PFSK-1 (cell line): ENCODE data around the gene WDR37.

Experiments used
- FOXP2 ChIP-seq: optimal IDR thresholded peaks from 2 replicates; pipeline ENCODE3; 2011; ENCODE audit warnings: borderline replicate concordance, control low read depth, inconsistent platforms; ENCODE audit not compliant: insufficient read depth; ENCODE audit errors: extremely low read length, extremely low read depth
- POLR2AphosphoS5 ChIP-seq: IDR thresholded peaks from 2 replicates; pipeline ENCODE4 v1.6.1; 2012; ENCODE audit warnings: low read depth, mild to moderate bottlenecking, control low read depth, low read length, moderate library complexity
- SIN3A ChIP-seq: IDR thresholded peaks from 2 replicates; pipeline ENCODE4 v1.6.1; 2012; ENCODE audit warnings: mild to moderate bottlenecking, low read length, moderate library complexity, borderline replicate concordance; ENCODE audit not compliant: insufficient read depth
- TAF1 ChIP-seq: IDR thresholded peaks from 2 replicates; pipeline ENCODE4 v1.6.1; 2012; ENCODE audit warnings: low read length, control low read depth, borderline replicate concordance; ENCODE audit not compliant: insufficient read depth
- TF ChIP-seq, protein P1 (sequence below), 2 experiments: IDR thresholded peaks; 2 replicates each; pipeline versions ENCODE4 v1.6.1 to v1.8.0; 2011 to 2012; ENCODE audit warnings: low read depth in 2 of 2, low read length in 2 of 2, control low read depth in 1 of 2, inconsistent platforms in 1 of 2, mild to moderate bottlenecking in 1 of 2, moderate library complexity in 1 of 2; ENCODE audit not compliant: insufficient read depth in 1 of 2

WDR37 gene

DNA sequence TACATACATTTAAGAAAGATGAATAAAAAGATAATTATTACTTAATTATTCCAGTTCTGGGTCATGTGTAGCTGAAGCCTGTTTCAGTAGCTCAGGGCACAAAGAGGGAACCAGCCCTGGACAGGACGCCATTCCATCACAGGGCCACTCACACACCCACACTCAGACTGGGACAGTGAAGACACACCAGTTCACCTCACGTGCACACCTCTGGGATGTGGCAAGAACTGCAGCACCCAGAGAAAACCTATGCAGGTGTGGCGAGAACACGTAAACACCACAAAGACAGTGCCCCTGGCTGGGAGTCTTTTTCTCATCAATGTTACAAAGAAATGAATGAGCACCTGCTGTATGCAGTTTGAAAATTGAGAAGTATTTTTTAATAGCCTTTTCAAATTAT, 5.6 kb upstream of the WDR37 start:
- TF ChIP-seq SIN3A (no peak), TAF1 (no peak), FOXP2 (no peak), POLR2AphosphoS5 (no peak)
- TF ChIP-seq, protein P1, sequence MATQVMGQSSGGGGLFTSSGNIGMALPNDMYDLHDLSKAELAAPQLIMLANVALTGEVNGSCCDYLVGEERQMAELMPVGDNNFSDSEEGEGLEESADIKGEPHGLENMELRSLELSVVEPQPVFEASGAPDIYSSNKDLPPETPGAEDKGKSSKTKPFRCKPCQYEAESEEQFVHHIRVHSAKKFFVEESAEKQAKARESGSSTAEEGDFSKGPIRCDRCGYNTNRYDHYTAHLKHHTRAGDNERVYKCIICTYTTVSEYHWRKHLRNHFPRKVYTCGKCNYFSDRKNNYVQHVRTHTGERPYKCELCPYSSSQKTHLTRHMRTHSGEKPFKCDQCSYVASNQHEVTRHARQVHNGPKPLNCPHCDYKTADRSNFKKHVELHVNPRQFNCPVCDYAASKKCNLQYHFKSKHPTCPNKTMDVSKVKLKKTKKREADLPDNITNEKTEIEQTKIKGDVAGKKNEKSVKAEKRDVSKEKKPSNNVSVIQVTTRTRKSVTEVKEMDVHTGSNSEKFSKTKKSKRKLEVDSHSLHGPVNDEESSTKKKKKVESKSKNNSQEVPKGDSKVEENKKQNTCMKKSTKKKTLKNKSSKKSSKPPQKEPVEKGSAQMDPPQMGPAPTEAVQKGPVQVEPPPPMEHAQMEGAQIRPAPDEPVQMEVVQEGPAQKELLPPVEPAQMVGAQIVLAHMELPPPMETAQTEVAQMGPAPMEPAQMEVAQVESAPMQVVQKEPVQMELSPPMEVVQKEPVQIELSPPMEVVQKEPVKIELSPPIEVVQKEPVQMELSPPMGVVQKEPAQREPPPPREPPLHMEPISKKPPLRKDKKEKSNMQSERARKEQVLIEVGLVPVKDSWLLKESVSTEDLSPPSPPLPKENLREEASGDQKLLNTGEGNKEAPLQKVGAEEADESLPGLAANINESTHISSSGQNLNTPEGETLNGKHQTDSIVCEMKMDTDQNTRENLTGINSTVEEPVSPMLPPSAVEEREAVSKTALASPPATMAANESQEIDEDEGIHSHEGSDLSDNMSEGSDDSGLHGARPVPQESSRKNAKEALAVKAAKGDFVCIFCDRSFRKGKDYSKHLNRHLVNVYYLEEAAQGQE (IDR thresholded peaks at IDR 0.05; ENCODE audit: insufficient read depth in 1 of 2, low read depth in 2 of 2, low read length in 2 of 2) = no peak

DNA sequence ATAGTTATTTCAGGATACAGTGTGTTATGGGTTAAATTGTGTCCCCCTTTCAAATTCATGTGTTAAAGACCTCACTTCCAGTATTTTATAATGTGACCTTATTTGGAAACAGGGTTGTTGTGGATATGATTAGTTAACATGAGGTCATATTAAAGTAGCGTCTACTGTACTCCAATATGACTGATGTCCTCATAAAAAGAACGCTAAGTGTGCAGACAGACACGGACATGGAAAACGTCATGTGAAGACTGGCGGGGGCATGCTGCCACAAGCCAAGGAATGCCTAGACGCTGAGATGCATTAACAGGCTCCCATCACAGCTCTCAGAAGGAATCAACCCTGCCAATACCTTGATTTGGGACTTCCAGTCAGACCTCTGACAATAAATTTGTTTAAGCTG, 1.5 kb upstream of the WDR37 start:
- TF ChIP-seq TAF1 (no peak), SIN3A (no peak), FOXP2 (no peak), POLR2AphosphoS5 (no peak)
- TF ChIP-seq, protein P1 (IDR thresholded peaks at IDR 0.05; ENCODE audit: insufficient read depth in 1 of 2, low read depth in 2 of 2, low read length in 2 of 2) = no peak

DNA sequence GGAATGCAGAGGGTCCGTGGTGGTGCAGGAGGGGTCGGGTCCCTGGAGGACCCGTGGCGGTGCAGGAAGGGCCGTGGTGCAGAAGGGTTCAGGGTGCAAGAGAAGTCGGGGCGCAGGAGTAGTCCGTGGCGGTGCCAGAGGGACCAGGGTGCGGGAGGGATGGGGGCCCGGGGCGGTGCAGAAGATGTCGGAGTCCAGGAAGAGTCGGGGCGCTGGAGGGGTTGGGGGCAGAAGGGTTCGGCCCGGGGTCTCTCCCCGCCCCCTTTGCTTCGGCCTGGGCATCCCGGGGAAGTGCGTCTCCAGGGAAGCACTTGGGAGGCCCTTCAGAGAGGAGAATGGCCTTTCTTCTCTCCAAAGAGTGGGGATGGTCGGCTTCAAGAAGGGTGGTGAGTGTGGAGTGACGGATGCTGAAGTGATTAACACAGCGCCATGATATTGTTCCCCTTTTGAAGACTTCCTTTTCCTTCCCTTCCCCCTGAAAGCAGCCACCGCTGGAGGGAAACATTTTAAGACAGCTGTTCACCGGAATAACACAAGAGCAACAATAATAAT, 997 bp downstream of the WDR37 start:
- TF ChIP-seq, protein P1 (IDR thresholded peaks at IDR 0.05; ENCODE audit: insufficient read depth in 1 of 2, low read depth in 2 of 2, low read length in 2 of 2) = no peak
- TF ChIP-seq TAF1 = no peak
- no peak for TF ChIP-seq POLR2AphosphoS5
- no peak for TF ChIP-seq FOXP2
- TF ChIP-seq SIN3A = no peak

DNA sequence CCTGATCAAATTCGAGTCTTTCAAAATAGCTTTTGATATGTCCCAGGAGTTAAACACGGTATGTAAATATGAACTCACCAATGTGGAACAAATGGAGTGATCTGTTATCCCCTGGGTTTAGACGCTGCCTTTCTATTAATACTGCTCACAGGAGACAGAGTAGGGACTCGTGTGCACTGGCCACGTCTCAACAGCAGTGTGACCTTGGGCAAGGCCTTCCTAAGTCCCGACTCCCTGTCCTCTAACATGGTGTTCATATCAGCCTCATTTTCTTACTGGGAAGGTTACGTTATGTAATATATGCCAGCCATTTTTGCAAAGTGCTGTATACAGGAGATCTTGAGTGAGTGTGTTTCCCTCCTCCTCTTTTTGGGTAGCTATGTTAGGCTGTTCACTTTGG, 1.8 kb downstream of the WDR37 start:
- TF ChIP-seq SIN3A (no peak), POLR2AphosphoS5 (no peak), FOXP2 (no peak), TAF1 (no peak)
- TF ChIP-seq, protein P1 (IDR thresholded peaks at IDR 0.05; ENCODE audit: insufficient read depth in 1 of 2, low read depth in 2 of 2, low read length in 2 of 2) = no peak

DNA sequence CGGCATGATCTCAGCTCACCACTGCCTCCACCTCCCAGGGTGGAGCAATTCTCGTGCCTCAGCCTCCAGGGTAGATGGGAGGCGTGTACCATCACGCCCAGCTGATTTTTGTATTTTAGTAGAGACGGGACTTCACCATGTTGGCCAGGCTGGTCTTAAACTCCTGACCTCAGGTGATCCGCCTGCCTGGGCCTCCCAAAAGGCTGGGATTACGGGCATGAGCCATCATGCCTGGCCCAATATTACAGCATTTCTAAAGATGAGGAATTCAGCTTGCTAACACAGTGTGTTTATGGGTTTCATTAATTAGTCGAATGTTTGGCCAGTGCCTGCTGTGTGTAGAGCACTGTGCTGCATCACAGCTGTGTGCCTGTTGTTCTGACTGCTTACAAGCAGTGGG, 3.7 kb downstream of the WDR37 start:
- TF ChIP-seq SIN3A = no peak
- no peak for TF ChIP-seq POLR2AphosphoS5
- TF ChIP-seq, protein P1 (IDR thresholded peaks at IDR 0.05; ENCODE audit: insufficient read depth in 1 of 2, low read depth in 2 of 2, low read length in 2 of 2) = no peak
- no peak for TF ChIP-seq FOXP2
- no peak for TF ChIP-seq TAF1
